Fibroblast of upper back skin (primary cell): ENCODE measurements around the gene NR2F6.
"Not testable (repeated sequence)": the region's sequence is repeated elsewhere in the genome, so short reads cannot be mapped to it uniquely, and the experiment has no call there.

Source experiments
- DNase-seq: peaks from one replicate; pipeline ENCODE4 v3.0.0-alpha.2; 2013

The NR2F6 gene

GRCh38 chr19:17210296-17210695 is 35.4 kb downstream of the NR2F6 start:
- no peak for DNase-seq

GRCh38 chr19:17209126-17210036 is 36.3 kb downstream of the NR2F6 start:
- DNase-seq, result peak; percentile 22

GRCh38 chr19:17206736-17207581 is 38.8 kb downstream of the NR2F6 start:
- no peak for DNase-seq

GRCh38 chr19:17205237-17206140 is 40.2 kb downstream of the NR2F6 start:
- peak; percentile 18 for DNase-seq

- no peak for DNase-seq
Observed at GRCh38 chr19:17202713-17203112, 43.0 kb downstream of the NR2F6 start.

GRCh38 chr19:17202249-17202648 is 43.5 kb downstream of the NR2F6 start:
- DNase-seq, result no peak

GRCh38 chr19:17200408-17201079 is 45.2 kb downstream of the NR2F6 start:
- DNase-seq, result no peak

GRCh38 chr19:17197666-17198065 is 48.1 kb downstream of the NR2F6 start:
- no peak for DNase-seq

GRCh38 chr19:17196610-17197009 is 49.1 kb downstream of the NR2F6 start:
- no peak for DNase-seq

GRCh38 chr19:17195106-17195505 is 50.6 kb downstream of the NR2F6 start:
- DNase-seq, result no peak

- no peak for DNase-seq
Observed at GRCh38 chr19:17194608-17195007, 51.1 kb downstream of the NR2F6 start.

- DNase-seq, result no peak
Observed at GRCh38 chr19:17192751-17193150, 53.0 kb downstream of the NR2F6 start.

GRCh38 chr19:17191736-17192135 is 54.0 kb downstream of the NR2F6 start:
- not testable (repeated sequence) for DNase-seq

GRCh38 chr19:17185590-17185989 is 60.1 kb downstream of the NR2F6 start:
- no peak for DNase-seq

GRCh38 chr19:17184371-17184841 is 61.3 kb downstream of the NR2F6 start:
- no peak for DNase-seq

GRCh38 chr19:17183858-17184321 is 61.8 kb downstream of the NR2F6 start:
- peak; percentile 19 for DNase-seq

- no peak for DNase-seq
Observed at GRCh38 chr19:17183271-17183761, 62.4 kb downstream of the NR2F6 start.
